Keratinocyte (primary cell): Measurements from ENCODE around the gene OLFML1. TPM values are rescaled to one million over a fixed set of nuclear protein-coding genes. Genes with fewer than 3 reads are reported as not detected.

Experiments used
- DNase-seq: peaks from one replicate; pipeline ENCODE4 v3.0.0-alpha.2; 2011; ENCODE audit warnings: low read depth, missing footprints, low spot score
- FAIRE-seq: peaks from 2 replicates; lab custom pipeline; 2011; peaks lifted over from hg19 to GRCh38; lab: Jason Lieb, UNC
- H2AFZ ChIP-seq: 2 replicates; pipeline ENCODE4 v1.6.0; 2012; ENCODE audit warnings: low read length, control low read depth, inconsistent platforms; ENCODE audit not compliant: control insufficient read depth
- H3K27ac ChIP-seq: 2 replicates; pipeline ENCODE4 v1.5.1; 2011; ENCODE audit warnings: low read length; ENCODE audit not compliant: control insufficient read depth, insufficient read depth
- H3K27me3 ChIP-seq: 3 replicates; pipeline ENCODE4 v1.6.0; 2011; ENCODE audit warnings: low read length; ENCODE audit not compliant: control insufficient read depth, insufficient read depth; ENCODE audit errors: extremely low read depth
- H3K36me3 ChIP-seq, 2 experiments: 2 replicates in 1 of 2; 3 replicates in 1 of 2; pipeline ENCODE4 v1.5.1; 2011; ENCODE audit warnings: low read length in 2 of 2, mild to moderate bottlenecking in 1 of 2; ENCODE audit not compliant: control insufficient read depth in 2 of 2, insufficient read depth in 2 of 2; ENCODE audit errors: extremely low read depth in 1 of 2
- H3K4me1 ChIP-seq: 3 replicates; pipeline ENCODE4 v1.5.1; 2011; ENCODE audit warnings: low read length; ENCODE audit not compliant: control insufficient read depth, insufficient read depth; ENCODE audit errors: extremely low read depth
- H3K4me2 ChIP-seq: 3 replicates; pipeline ENCODE4 v1.6.0; 2011; ENCODE audit warnings: low read depth, low read length; ENCODE audit not compliant: control insufficient read depth, insufficient read depth; ENCODE audit errors: extremely low read depth
- H3K4me3 ChIP-seq, 3 experiments: fragments of 200-600 bp in 1 of 3; sonication (generic) in 1 of 3; 2 replicates in 2 of 3; 3 replicates in 1 of 3; pipeline ENCODE4 v1.5.1; 2011 to 2016; ENCODE audit warnings: low read length in 3 of 3, mild to moderate bottlenecking in 3 of 3, control low read depth in 2 of 3, inconsistent platforms in 1 of 3, low read depth in 1 of 3, mixed read lengths in 1 of 3, mixed run types in 1 of 3, moderate library complexity in 1 of 3; ENCODE audit not compliant: control insufficient read depth in 2 of 3, insufficient read depth in 2 of 3; ENCODE audit errors: extremely low read depth in 1 of 3
- H3K79me2 ChIP-seq: 2 replicates; pipeline ENCODE4 v1.6.0; 2012; ENCODE audit warnings: low read length; ENCODE audit not compliant: control insufficient read depth, insufficient read depth
- H3K9ac ChIP-seq: 3 replicates; pipeline ENCODE4 v1.6.0; 2011; ENCODE audit warnings: low read length; ENCODE audit not compliant: control insufficient read depth, insufficient read depth; ENCODE audit errors: extremely low read depth
- H3K9me1 ChIP-seq: 3 replicates; pipeline ENCODE4 v1.6.0; 2011; ENCODE audit warnings: low read length; ENCODE audit not compliant: control insufficient read depth, insufficient read depth; ENCODE audit errors: extremely low read depth
- H3K9me3 ChIP-seq: 2 replicates; pipeline ENCODE4 v1.5.1; 2012; ENCODE audit warnings: low read depth, low read length; ENCODE audit not compliant: control insufficient read depth
- H4K20me1 ChIP-seq: 3 replicates; pipeline ENCODE4 v1.6.0; 2011; ENCODE audit warnings: low read length; ENCODE audit not compliant: control insufficient read depth, insufficient read depth; ENCODE audit errors: extremely low read depth
- CTCF ChIP-seq, 3 experiments: IDR thresholded peaks in 1 of 3; conservative IDR thresholded peaks in 1 of 3; optimal IDR thresholded peaks in 1 of 3; 2 replicates in 2 of 3; 3 replicates in 1 of 3; pipeline versions ENCODE3 to v1.5.1; 2011; ENCODE audit warnings: low read length in 3 of 3, mild to moderate bottlenecking in 3 of 3, moderate library complexity in 2 of 3, control low read depth in 1 of 3, inconsistent platforms in 1 of 3; ENCODE audit not compliant: insufficient read depth in 2 of 3; ENCODE audit errors: extremely low read depth in 1 of 3
- EZH2 ChIP-seq: IDR thresholded peaks from one replicate; pipeline ENCODE4 v1.6.1; 2012; ENCODE audit warnings: inconsistent platforms, mild to moderate bottlenecking, low read length, moderate library complexity
- dilution Hi-C: fragments of 300-500 bp; cut with MboI; formaldehyde crosslinking; loops from one replicate; pipeline ENCODE4 v1.7.0; 2020; ENCODE audit warnings: low sequenced_read_pairs; ENCODE audit not compliant: extremely low pct_ligation_motif_present
- polyA plus RNA-seq, 5 experiments: library from polyadenylated mRNA; depleted of rRNA in 3 of 5; stranded (reverse) in 3 of 5; stranded (forward) in 1 of 5; unstranded in 1 of 5; fragments of >200 nt; gene quantifications; 1 replicate in 1 of 5; 2 replicates in 3 of 5; 3 replicates in 1 of 5; pipeline versions ENCODE4 v1.2.1 to v1.2.3, GENCODE V29; 2011 to 2012; ENCODE audit warnings: missing spikeins in 2 of 5, low read depth in 1 of 5, low replicate concordance in 1 of 5

Gene OLFML1
- polyA plus RNA-seq, 1 donor (not counting 4 experiments of a cell fraction or from before 2014, with no cell fraction given) = not detected

DNA sequence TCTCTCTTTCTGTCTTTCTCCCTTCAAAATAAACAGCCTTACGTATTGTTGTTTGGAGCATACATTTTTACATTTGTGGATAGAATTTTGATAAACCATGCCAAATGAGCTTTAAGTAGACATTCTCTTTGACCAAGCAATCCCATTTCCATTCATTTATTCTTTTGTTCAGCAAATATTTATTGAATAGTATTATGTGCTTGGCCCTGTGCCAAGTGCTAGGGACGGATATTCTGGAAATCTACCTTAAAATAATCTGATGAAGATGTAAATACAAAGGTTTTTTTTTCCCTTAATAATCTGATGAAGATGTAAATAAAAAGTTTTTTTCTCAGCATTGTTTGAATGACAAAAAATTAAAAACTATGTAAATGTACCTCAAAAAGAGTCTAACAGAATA is 2.1 kb downstream of the OLFML1 start:
- Histone ChIP-seq H4K20me1 (no peaks in the 10 kb centered on the region), H2AFZ (no peak overlapping the region), H3K27me3 (no peaks in the 10 kb centered on the region), H3K9me3 (no peaks in the 10 kb centered on the region), H3K4me2 (no peak overlapping the region), H3K36me3 (no peaks in the 10 kb centered on the region), H3K9me1 (no peaks in the 10 kb centered on the region), H3K4me3 (no peak overlapping the region), H3K79me2 (no peaks in the 10 kb centered on the region), H3K9ac (no peak overlapping the region), H3K27ac (no peak overlapping the region), H3K4me1 (no peaks in the 10 kb centered on the region)
- FAIRE-seq = no peak
- no peak for DNase-seq
- dilution Hi-C loops = no loop called here
- TF ChIP-seq EZH2 = no peak
- TF ChIP-seq CTCF (optimal IDR thresholded peaks at IDR 0.05 in 1 of 3, IDR thresholded peaks at IDR 0.05 in 1 of 3, conservative IDR thresholded peaks at IDR 0.05 in 1 of 3; ENCODE audit: extremely low read depth in 1 of 3, insufficient read depth in 2 of 3, low read length in 3 of 3) = no peak

DNA sequence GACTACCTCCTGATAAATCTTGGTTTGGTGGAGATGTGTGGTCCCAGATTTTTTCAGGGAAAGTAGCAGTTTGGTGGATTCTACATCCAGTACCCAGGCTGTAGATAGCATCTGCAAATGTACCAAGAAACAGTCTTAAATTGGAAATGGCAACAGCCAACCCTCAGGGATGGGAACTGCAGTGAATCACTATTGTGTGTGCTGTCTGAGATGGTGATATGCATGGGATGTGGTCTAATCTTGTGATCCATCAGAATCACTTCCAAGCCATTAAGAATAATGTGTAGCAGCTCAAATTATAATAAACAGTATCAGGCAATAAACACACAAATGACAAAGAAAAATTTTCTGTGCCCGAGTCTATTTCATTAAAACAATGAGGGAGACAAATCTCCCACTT is 3.4 kb downstream of the OLFML1 start:
- DNase-seq = no peak
- no peak overlapping the region for H3K27ac ChIP-seq
- no peaks in the 10 kb centered on the region for H3K79me2 ChIP-seq
- H3K27me3 ChIP-seq = no peaks in the 10 kb centered on the region
- H3K4me2 ChIP-seq = no peak overlapping the region
- H3K36me3 ChIP-seq = no peaks in the 10 kb centered on the region
- H3K4me1 ChIP-seq = no peaks in the 10 kb centered on the region
- no peaks in the 10 kb centered on the region for H4K20me1 ChIP-seq
- dilution Hi-C loops = no loop called here
- no peak overlapping the region for H3K4me3 ChIP-seq
- no peak overlapping the region for H2AFZ ChIP-seq
- no peaks in the 10 kb centered on the region for H3K9me1 ChIP-seq
- FAIRE-seq = no peak
- no peaks in the 10 kb centered on the region for H3K9me3 ChIP-seq
- no peak overlapping the region for H3K9ac ChIP-seq
- TF ChIP-seq CTCF (optimal IDR thresholded peaks at IDR 0.05 in 1 of 3, IDR thresholded peaks at IDR 0.05 in 1 of 3, conservative IDR thresholded peaks at IDR 0.05 in 1 of 3; ENCODE audit: extremely low read depth in 1 of 3, insufficient read depth in 2 of 3, low read length in 3 of 3) (no peak), EZH2 (no peak)
